HEK293T (cell line): Measurements from ENCODE around the gene RNF217.

ENCODE experiments used
- BHLHE40 ChIP-seq: fragments of 450-650 bp; IDR thresholded peaks from 2 replicates; pipeline ENCODE4 v1.6.1; 2016; ENCODE audit warnings: mild to moderate bottlenecking, moderate library complexity, borderline replicate concordance
- FOXA1 ChIP-seq: fragments of 450-650 bp; IDR thresholded peaks from 2 replicates; pipeline ENCODE4 v1.6.1; 2016; ENCODE audit warnings: mild to moderate bottlenecking
- LEF1 ChIP-seq: fragments of 450-650 bp; IDR thresholded peaks from 2 replicates; pipeline ENCODE4 v1.6.1; 2017; ENCODE audit warnings: mild to moderate bottlenecking, borderline replicate concordance
- SP1 ChIP-seq: fragments of 450-650 bp; IDR thresholded peaks from 2 replicates; pipeline ENCODE4 v1.6.1; 2017
- TARDBP ChIP-seq: fragments of 450-650 bp; IDR thresholded peaks from 2 replicates; pipeline ENCODE4 v1.6.1; 2016
- ZNF384 ChIP-seq: fragments of 450-650 bp; IDR thresholded peaks from 2 replicates; pipeline ENCODE4 v1.6.1; 2016

- TF ChIP-seq TARDBP (no peak), FOXA1 (no peak), SP1 (no peak), ZNF384 (peak; percentile 74), BHLHE40 (no peak), LEF1 (no peak)
Measured at GRCh38 chr6:125048274-125048673, 86.0 kb downstream of the RNF217 start.
